Stimulated activated CD4-positive, alpha-beta T cell treated with anti-CD3 and anti-CD28 coated beads, Interleukin-4, amount 100 ng/mL, for 48 hours (primary cell): ENCODE measurements around the gene AZU1.

Experiments
- DNase-seq, 2 donors: peaks; one replicate each; pipeline ENCODE4 v3.0.0-alpha.2; 2020; ENCODE audit warnings: low read depth in 2 of 2

The AZU1 gene

GRCh38 chr19:827710-828321 lies at the start of gene AZU1:
Gene AZU1 (plus strand): TSS chr19:827837. CDS start chr19:827847, 10 bp downstream.
- no peak for DNase-seq

GRCh38 chr19:778910-779653 lies 48.6 kb upstream of the AZU1 start:
- no peak for DNase-seq

GRCh38 chr19:780935-781334 lies 46.7 kb upstream of the AZU1 start:
- DNase-seq, result no peak

- DNase-seq, result no peak
Measured at GRCh38 chr19:781800-782184, 45.8 kb upstream of the AZU1 start.

- no peak for DNase-seq
Measured at GRCh38 chr19:782185-782877, 45.3 kb upstream of the AZU1 start.

GRCh38 chr19:782878-783668 lies 44.6 kb upstream of the AZU1 start:
- DNase-seq, result no peak

- no peak for DNase-seq
Measured at GRCh38 chr19:784541-784940, 43.1 kb upstream of the AZU1 start.

- no peak for DNase-seq
Measured at GRCh38 chr19:787536-787935, 40.1 kb upstream of the AZU1 start.

GRCh38 chr19:788686-788982 lies 39.0 kb upstream of the AZU1 start:
- DNase-seq, result no peak

- DNase-seq, result no peak
Measured at GRCh38 chr19:788983-789700, 38.5 kb upstream of the AZU1 start.

GRCh38 chr19:789701-790060 lies 38.0 kb upstream of the AZU1 start:
- no peak for DNase-seq

GRCh38 chr19:791007-791566 lies 36.5 kb upstream of the AZU1 start:
- no peak for DNase-seq

- no peak for DNase-seq
Measured at GRCh38 chr19:791567-792305, 35.9 kb upstream of the AZU1 start.

GRCh38 chr19:792306-792885 lies 35.2 kb upstream of the AZU1 start:
- no peak for DNase-seq

GRCh38 chr19:793806-794205 lies 33.8 kb upstream of the AZU1 start:
- DNase-seq, result no peak

- DNase-seq, result no peak
Measured at GRCh38 chr19:795073-795611, 32.5 kb upstream of the AZU1 start.

- DNase-seq, result no peak
Measured at GRCh38 chr19:795691-796581, 31.7 kb upstream of the AZU1 start.

GRCh38 chr19:796692-797527 lies 30.7 kb upstream of the AZU1 start, which contains the start of gene PTBP1:
Gene PTBP1 (plus strand): TSS chr19:797452. CDS start chr19:797498, 46 bp downstream.
- DNase-seq, result peak; percentile 95 to 99
